Right lobe of liver (tissue), 6 donors: Measurements from ENCODE around the gene SF3B1. TPM values are rescaled to one million over a fixed set of nuclear protein-coding genes. Genes with fewer than 3 reads are reported as not detected.
"Not testable (repeated sequence)": the region's sequence is repeated elsewhere in the genome, so short reads cannot be mapped to it uniquely, and the experiment has no call there.

Experiments used
- ATAC-seq, 4 donors: fragments of 200-7000 bp; cut with Tn5 transposase; one replicate each; pipeline ENCODE4 v1.9.1; 2020; ENCODE audit warnings: mild to moderate bottlenecking in 4 of 4, moderate library complexity in 4 of 4
- DNase-seq, 3 donors: peaks; one replicate each; pipeline ENCODE4 v3.0.0-alpha.2; 2020
- H3K27ac ChIP-seq, 3 donors: fragments of 200-600 bp; one replicate each; pipeline ENCODE4 v1.8.0; 2022
- H3K27me3 ChIP-seq, 2 donors: fragments of 200-600 bp; one replicate each; pipeline ENCODE4 v1.8.0; 2022
- H3K36me3 ChIP-seq, 4 donors: fragments of 200-600 bp; sonication (generic) in 1 of 4; one replicate each; pipeline versions ENCODE4 v1.5.1 to v1.8.0; 2017 to 2022; ENCODE audit warnings: control low read depth in 1 of 4
- H3K4me1 ChIP-seq, 4 donors: fragments of 200-600 bp; sonication (generic) in 1 of 4; one replicate each; pipeline versions ENCODE4 v1.5.1 to v1.8.0; 2017 to 2022; ENCODE audit warnings: control low read depth in 1 of 4
- H3K4me3 ChIP-seq, 3 donors: fragments of 200-600 bp; one replicate each; pipeline ENCODE4 v1.8.0; 2022
- H3K9me3 ChIP-seq, 4 donors: fragments of 200-600 bp; sonication (generic) in 1 of 4; one replicate each; pipeline versions ENCODE4 v1.5.1 to v1.8.0; 2017 to 2022; ENCODE audit warnings: control low read depth in 1 of 4
- CTCF ChIP-seq, 4 donors: fragments of 200-600 bp in 3 of 4; fragments of 450-650 bp in 1 of 4; IDR thresholded peaks; one replicate each; pipeline versions ENCODE4 v1.5.1 to v1.8.0; 2016 to 2022; ENCODE audit warnings: antibody characterized with exemption in 4 of 4, mild to moderate bottlenecking in 2 of 4
- POLR2A ChIP-seq: fragments of 450-650 bp; IDR thresholded peaks from one replicate; pipeline ENCODE4 v1.6.1; 2017; ENCODE audit warnings: antibody characterized with exemption, mild to moderate bottlenecking
- WGBS: methylation state at CpG from one replicate; pipeline ENCODE4 v1.1.6; 2018; ENCODE audit warnings: low coverage, low lambda C conversion rate; ENCODE audit not compliant: insufficient coverage; ENCODE audit errors: missing lambda C conversion rate; 5-methylcytosine and 5-hydroxymethylcytosine counted together
- intact Hi-C, 2 donors: fragments of 100-400 bp; cut with DNase I; formaldehyde crosslinking; loops; one replicate each; pipeline versions ENCODE4 v1.11.2 to v1.14.1; 2022
- small RNA-seq, 2 experiments: library from RNA; depleted of rRNA; stranded (forward); fragments of <200 nt; gene quantifications; one replicate each; pipeline ENCODE3, GENCODE V24; 2016
- total RNA-seq, 6 experiments: library from RNA; depleted of rRNA in 2 of 6; stranded (reverse); fragments of >200 nt in 2 of 6; fragmentation: NEBNext Ultra II Directional in 3 of 6; extraction: Animal tissue kit (Norgen Biotek cat#: 25700) in 3 of 6; gene quantifications; one replicate each; pipeline versions ENCODE4 v1.1.0 to v1.2.4, GENCODE V29; 2016 to 2023
- donor health status: DM: no; HTN: yes; CAD: no.
- donor health status: DM: no; HTN: no; CAD: no.
- donor health status: DM: no; HTN: no; CAD: no.
- donor health status: DM: no; HTN: yes; CAD: no.
- donor health status: DM: no; HTN: yes; CAD: no.

SF3B1 gene
- total RNA-seq, 6 experiments from 2014 or later, result 74.6 to 113 (median 100) TPM

- Histone ChIP-seq H3K36me3 (no peaks in the 10 kb centered on the region), H3K27ac (no peak overlapping the region), H3K27me3 (no peaks in the 10 kb centered on the region), H3K4me1 (no peaks in the 10 kb centered on the region), H3K4me3 (no peak overlapping the region), H3K9me3 (no peaks in the 10 kb centered on the region)
- 100% methylated on average over 3 of the region's 5 CpGs for WGBS
- intact Hi-C loops, result no loop called here
- no peak for DNase-seq
- no peak for ATAC-seq
- TF ChIP-seq CTCF (IDR thresholded peaks at IDR 0.05), result no peak
- TF ChIP-seq POLR2A, result no peak
These were observed 88.9 kb downstream of the SF3B1 start for GRCh38 chr2:197345846-197346370.

- ATAC-seq, H3K9me3 ChIP-seq, H3K36me3 ChIP-seq, H3K27ac ChIP-seq, H3K4me1 ChIP-seq, intact Hi-C loops, H3K4me3 ChIP-seq, H3K27me3 ChIP-seq, DNase-seq: not testable (repeated sequence)
- 83% methylated on average over 1 of the region's 5 CpGs for WGBS
These were observed 90.9 kb downstream of the SF3B1 start for GRCh38 chr2:197343968-197344367.

GRCh38 chr2:197340591-197340990, 94.2 kb downstream of the SF3B1 start:
- DNase-seq (no peak), ATAC-seq (no peak)

More at GRCh38 chr2:197340591-197340990, 94.2 kb downstream of the SF3B1 start:
- H3K9me3 ChIP-seq, result no peaks in the 10 kb centered on the region
- H3K27me3 ChIP-seq, result no peaks in the 10 kb centered on the region
- no peak overlapping the region for H3K4me3 ChIP-seq
- no peaks in the 10 kb centered on the region for H3K36me3 ChIP-seq
- H3K27ac ChIP-seq, result no peak overlapping the region
- intact Hi-C loops, result no loop called here
- TF ChIP-seq CTCF (IDR thresholded peaks at IDR 0.05) (no peak), POLR2A (no peak)
- H3K4me1 ChIP-seq, result no peaks in the 10 kb centered on the region
- WGBS, result 63% methylated on average over 5 of the region's 5 CpGs

Small RNA genes lying within 50 kb of the gene (small RNA-seq; reads per million reads assigned to genes)
- gene RF00394, result 0 reads per million in 2 experiments
- gene RNU6-1029P, result 0 reads per million in 2 experiments

Other genes starting within 250 kb of the SF3B1 start
- 10 to 100 TPM in 4 of 6 experiments, 1 to 10 TPM in 2; 7.9 to 19.5 (median 13.3) TPM for gene ANKRD44, start 124.2 kb downstream of the SF3B1 start, total RNA-seq
- 10 to 100 TPM; 11.7 to 23.7 (median 17.1) TPM for gene COQ10B, start 18.5 kb upstream of the SF3B1 start, total RNA-seq
- gene HSPD1, start 64.8 kb upstream of the SF3B1 start, total RNA-seq, result 100 to 1,000 TPM; 241 to 552 (median 353) TPM
- gene HSPE1, start 65.4 kb upstream of the SF3B1 start, total RNA-seq, result 100 to 1,000 TPM in 4 of 6 experiments, 10 to 100 TPM in 2; 91.8 to 318 (median 209) TPM
- gene MOB4, start 81.0 kb upstream of the SF3B1 start, total RNA-seq, result 10 to 100 TPM in 2 of 6 experiments, 1 to 10 TPM in 4; 3.4 to 10.7 (median 8.0) TPM
- 1 to 10 TPM in 4 of 6 experiments, under 1 TPM in 2; 0.58 to 1.9 (median 1.0) TPM for gene RFTN2, start 240.6 kb upstream of the SF3B1 start, total RNA-seq